Lower lobe of right lung (tissue), 2 donors: Measurements from ENCODE around the gene NLGN2. TPM values are rescaled to one million over a fixed set of nuclear protein-coding genes. Genes with fewer than 3 reads are reported as not detected.

Experiments used
- ATAC-seq, 2 donors: fragments of 200-7000 bp; cut with Tn5 transposase; one replicate each; pipeline ENCODE4 v1.9.1; 2020 to 2022; ENCODE audit warnings: mild to moderate bottlenecking in 2 of 2, moderate library complexity in 2 of 2
- DNase-seq: peaks from one replicate; pipeline ENCODE4 v3.0.0-alpha.2; 2020
- H3K27ac ChIP-seq: fragments of 200-600 bp; one replicate; pipeline ENCODE4 v1.8.0; 2022
- H3K27me3 ChIP-seq: fragments of 200-600 bp; one replicate; pipeline ENCODE4 v1.8.0; 2022; ENCODE audit warnings: low read depth
- H3K36me3 ChIP-seq: fragments of 200-600 bp; one replicate; pipeline ENCODE4 v1.8.0; 2022; ENCODE audit warnings: mild to moderate bottlenecking
- H3K4me1 ChIP-seq: fragments of 200-600 bp; one replicate; pipeline ENCODE4 v1.8.0; 2022
- H3K4me3 ChIP-seq: fragments of 200-600 bp; one replicate; pipeline ENCODE4 v1.8.0; 2022; ENCODE audit warnings: mild to moderate bottlenecking
- H3K9me3 ChIP-seq: fragments of 200-600 bp; one replicate; pipeline ENCODE4 v1.8.0; 2022
- CTCF ChIP-seq: fragments of 200-600 bp; IDR thresholded peaks from one replicate; pipeline ENCODE4 v1.8.0; 2022; ENCODE audit warnings: antibody characterized with exemption, mild to moderate bottlenecking
- intact Hi-C: fragments of 100-400 bp; cut with DNase I; formaldehyde crosslinking; loops from one replicate; pipeline ENCODE4 v1.11.0; 2022
- total RNA-seq: library from RNA; stranded (reverse); fragmentation: NEBNext Ultra II Directional; extraction: Animal tissue kit (Norgen Biotek cat#: 25700); gene quantifications from one replicate; pipeline ENCODE4 v1.2.1, GENCODE V29; 2021
- donor health status: DM: no; HTN: yes; CAD: no; lungs with severe emphysema.

The NLGN2 gene
- total RNA-seq, 1 donor from 2014 or later: 9.5 TPM

GRCh38 chr17:7440834-7441195, 33.2 kb downstream of the NLGN2 start:
- Histone ChIP-seq H3K4me1 (peaks cover 64% of the 10 kb centered on the region), H3K27me3 (peaks cover 47% of the 10 kb centered on the region), H3K36me3 (no peaks in the 10 kb centered on the region), H3K4me3 (no peak overlapping the region), H3K27ac (no peak overlapping the region), H3K9me3 (no peaks in the 10 kb centered on the region)
- ATAC-seq (no peak), DNase-seq (no peak)
- intact Hi-C loops: no loop called here
- TF ChIP-seq CTCF: no peak

GRCh38 chr17:7441266-7441665, 33.6 kb downstream of the NLGN2 start:
- ATAC-seq: no peak
- Histone ChIP-seq H3K36me3 (no peaks in the 10 kb centered on the region), H3K4me3 (no peak overlapping the region), H3K4me1 (peaks cover 61% of the 10 kb centered on the region), H3K27me3 (peaks cover 49% of the 10 kb centered on the region), H3K27ac (no peak overlapping the region), H3K9me3 (no peaks in the 10 kb centered on the region)
- no peak for DNase-seq
- TF ChIP-seq CTCF: no peak
- intact Hi-C loops: no loop called here

GRCh38 chr17:7442142-7442541, 34.5 kb downstream of the NLGN2 start:
- H3K27ac ChIP-seq: no peak overlapping the region
- H3K36me3 ChIP-seq: no peaks in the 10 kb centered on the region
- peaks cover 58% of the 10 kb centered on the region for H3K27me3 ChIP-seq
- ATAC-seq (no peak), DNase-seq (no peak)
- H3K9me3 ChIP-seq: no peaks in the 10 kb centered on the region
- H3K4me3 ChIP-seq: no peak overlapping the region
- TF ChIP-seq CTCF: no peak
- peaks cover 59% of the 10 kb centered on the region for H3K4me1 ChIP-seq
- intact Hi-C loops: no loop called here

- TF ChIP-seq CTCF: no peak
- no peak for DNase-seq
- peaks cover 66% of the 10 kb centered on the region for H3K27me3 ChIP-seq
- no peaks in the 10 kb centered on the region for H3K9me3 ChIP-seq
- intact Hi-C loops: no loop called here
- peaks cover 42% of the 10 kb centered on the region for H3K4me1 ChIP-seq
- no peak overlapping the region for H3K4me3 ChIP-seq
- ATAC-seq: no peak
- H3K27ac ChIP-seq: no peak overlapping the region
- H3K36me3 ChIP-seq: no peaks in the 10 kb centered on the region
Observed at GRCh38 chr17:7443499-7444485, 36.1 kb downstream of the NLGN2 start.

- Histone ChIP-seq H3K27me3 (peaks cover 55% of the 10 kb centered on the region), H3K4me1 (peaks cover 31% of the 10 kb centered on the region), H3K27ac (no peak within 1 kb of the TSS), H3K4me3 (peak within 1 kb of the TSS; percentile 50), H3K36me3 (no peaks in the 10 kb centered on the region), H3K9me3 (no peaks in the 10 kb centered on the region)
- intact Hi-C loops: no loop called here
- TF ChIP-seq CTCF: peak; percentile 18
- ATAC-seq: peak; percentile 91 to 95
- peak; percentile 89 for DNase-seq
Observed at GRCh38 chr17:7444682-7445618, 37.3 kb downstream of the NLGN2 start, which contains the start of gene CHRNB1. Gene CHRNB1 (plus strand): TSS chr17:7445061. CDS start chr17:7445128, 67 bp downstream.
